Measurements from ENCODE around the gene BORA.
"Not testable (repeated sequence)": the region's sequence is repeated elsewhere in the genome, so short reads cannot be mapped to it uniquely, and the experiment has no call there.

The BORA gene

GRCh38 chr13:72737033-72737432, 9.3 kb downstream of the BORA start:
- ATAC-seq (no peak), DNase-seq (no peak)
- H3K27me3 Mint-ChIP-seq, result no peaks in the 10 kb centered on the region
- no peak overlapping the region for H3K4me3 Mint-ChIP-seq
- no peak overlapping the region for H3K27ac Mint-ChIP-seq
- H3K4me1 Mint-ChIP-seq, result peaks cover 7% of the 10 kb centered on the region
- no peaks in the 10 kb centered on the region for H3K9me3 Mint-ChIP-seq

- ATAC-seq, result no peak
- Mint-ChIP-seq H3K4me1 (peaks cover 7% of the 10 kb centered on the region), H3K27ac (no peak overlapping the region), H3K27me3 (no peaks in the 10 kb centered on the region), H3K4me3 (no peak overlapping the region), H3K9me3 (no peaks in the 10 kb centered on the region)
- no peak for DNase-seq
Observed at GRCh38 chr13:72740015-72740414, 12.3 kb downstream of the BORA start.

- DNase-seq, result no peak
- H3K9me3 Mint-ChIP-seq, result no peaks in the 10 kb centered on the region
- peaks cover 14% of the 10 kb centered on the region for H3K4me1 Mint-ChIP-seq
- no peaks in the 10 kb centered on the region for H3K27me3 Mint-ChIP-seq
- H3K4me3 Mint-ChIP-seq, result no peak overlapping the region
- no peak overlapping the region for H3K27ac Mint-ChIP-seq
- ATAC-seq, result peak; percentile 64
Observed at GRCh38 chr13:72745260-72745659, 17.5 kb downstream of the BORA start.

GRCh38 chr13:72751220-72751619, 23.5 kb downstream of the BORA start:
- Mint-ChIP-seq H3K27me3 (no peaks in the 10 kb centered on the region), H3K4me3 (no peak overlapping the region), H3K9me3 (no peaks in the 10 kb centered on the region), H3K27ac (no peak overlapping the region), H3K4me1 (peaks cover 8% of the 10 kb centered on the region)
- no peak for ATAC-seq
- DNase-seq, result no peak

- DNase-seq (no peak), ATAC-seq (no peak)
- H3K9me3 Mint-ChIP-seq, result no peaks in the 10 kb centered on the region
- H3K4me3 Mint-ChIP-seq, result no peak overlapping the region
- H3K27ac Mint-ChIP-seq, result peak overlapping the region in 1 of 2 donors; percentile 42
- H3K27me3 Mint-ChIP-seq, result no peaks in the 10 kb centered on the region
- H3K4me1 Mint-ChIP-seq, result peaks cover 8% of the 10 kb centered on the region
Observed at GRCh38 chr13:72754111-72754510, 26.4 kb downstream of the BORA start.

- DNase-seq (no peak), ATAC-seq (no peak)
- H3K4me1 Mint-ChIP-seq, result no peaks in the 10 kb centered on the region
- no peak overlapping the region for H3K4me3 Mint-ChIP-seq
- no peaks in the 10 kb centered on the region for H3K27me3 Mint-ChIP-seq
- no peak overlapping the region for H3K27ac Mint-ChIP-seq
- no peaks in the 10 kb centered on the region for H3K9me3 Mint-ChIP-seq
Observed at GRCh38 chr13:72757792-72758535, 30.2 kb downstream of the BORA start.

GRCh38 chr13:72760189-72760588, 32.5 kb downstream of the BORA start:
- no peak for ATAC-seq
- Mint-ChIP-seq H3K27ac (no peak overlapping the region), H3K4me3 (no peak overlapping the region)

GRCh38 chr13:72763411-72763810, 35.7 kb downstream of the BORA start:
- no peak overlapping the region for H3K27ac Mint-ChIP-seq
- H3K4me1 Mint-ChIP-seq, result no peaks in the 10 kb centered on the region
- H3K4me3 Mint-ChIP-seq, result no peak overlapping the region
- H3K9me3 Mint-ChIP-seq, result no peaks in the 10 kb centered on the region
- H3K27me3 Mint-ChIP-seq, result no peaks in the 10 kb centered on the region
- no peak for ATAC-seq
- no peak for DNase-seq

More at GRCh38 chr13:72760189-72760588, 32.5 kb downstream of the BORA start:
- Mint-ChIP-seq H3K9me3 (no peaks in the 10 kb centered on the region), H3K27me3 (no peaks in the 10 kb centered on the region), H3K4me1 (no peaks in the 10 kb centered on the region)
- DNase-seq, result no peak

- H3K4me1 Mint-ChIP-seq, result peaks cover 27% of the 10 kb centered on the region
- H3K27me3 Mint-ChIP-seq, result no peaks in the 10 kb centered on the region
- H3K27ac Mint-ChIP-seq, result no peak overlapping the region
- DNase-seq, result no peak
- no peaks in the 10 kb centered on the region for H3K9me3 Mint-ChIP-seq
- ATAC-seq, result no peak
- no peak overlapping the region for H3K4me3 Mint-ChIP-seq
Observed at GRCh38 chr13:72774019-72774418, 46.3 kb downstream of the BORA start.

- no peaks in the 10 kb centered on the region for H3K9me3 Mint-ChIP-seq
- peak within 1 kb of the TSS; percentile 99 to 100 for H3K27ac Mint-ChIP-seq
- DNase-seq (peak; percentile 94 to 98), ATAC-seq (peak; percentile 97)
- peak within 1 kb of the TSS; percentile 98 to 100 for H3K4me3 Mint-ChIP-seq
- no peaks in the 10 kb centered on the region for H3K27me3 Mint-ChIP-seq
- H3K4me1 Mint-ChIP-seq, result peaks cover 71% of the 10 kb centered on the region
Observed at GRCh38 chr13:72781451-72782439, 54.0 kb downstream of the BORA start, which contains the start of the genes DIS3 and PIBF1. Gene DIS3 (minus strand): TSS chr13:72781900. CDS start chr13:72781832, 68 bp downstream. Gene PIBF1 (plus strand): TSS chr13:72782133. CDS start chr13:72783470, 1,337 bp downstream.

GRCh38 chr13:72782717-72783116, 55.0 kb downstream of the BORA start:
- H3K27ac Mint-ChIP-seq, result peak overlapping the region; percentile 42 to 100

GRCh38 chr13:72784679-72785078, 57.0 kb downstream of the BORA start:
- not testable (repeated sequence) for DNase-seq, H3K9me3 Mint-ChIP-seq, ATAC-seq, H3K4me3 Mint-ChIP-seq, H3K27ac Mint-ChIP-seq, H3K27me3 Mint-ChIP-seq
- H3K4me1 Mint-ChIP-seq, result peaks cover 46% of the 10 kb centered on the region

More at GRCh38 chr13:72782717-72783116, 55.0 kb downstream of the BORA start:
- H3K9me3 Mint-ChIP-seq, result no peaks in the 10 kb centered on the region
- peaks cover 61% of the 10 kb centered on the region for H3K4me1 Mint-ChIP-seq
- no peaks in the 10 kb centered on the region for H3K27me3 Mint-ChIP-seq
- no peak for ATAC-seq
- no peak for DNase-seq
- peak overlapping the region; percentile 98 to 100 for H3K4me3 Mint-ChIP-seq

- no peak for ATAC-seq
- no peak overlapping the region for H3K27ac Mint-ChIP-seq
- H3K4me3 Mint-ChIP-seq, result no peak overlapping the region
- DNase-seq, result no peak
- peaks cover 25% of the 10 kb centered on the region for H3K4me1 Mint-ChIP-seq
- no peaks in the 10 kb centered on the region for H3K27me3 Mint-ChIP-seq
- H3K9me3 Mint-ChIP-seq, result peaks cover 5 to 6% of the 10 kb centered on the region in 2 donors
Observed at GRCh38 chr13:72788831-72789230, 61.1 kb downstream of the BORA start.

- H3K4me3 Mint-ChIP-seq, result no peak overlapping the region
- H3K27me3 Mint-ChIP-seq, result no peaks in the 10 kb centered on the region
- no peak for ATAC-seq
- DNase-seq, result no peak
- no peak overlapping the region for H3K27ac Mint-ChIP-seq
- peaks cover 9% of the 10 kb centered on the region for H3K4me1 Mint-ChIP-seq
- peaks cover 10 to 12% of the 10 kb centered on the region in 2 donors for H3K9me3 Mint-ChIP-seq
Observed at GRCh38 chr13:72792640-72793039, 64.9 kb downstream of the BORA start.

GRCh38 chr13:72798817-72799216, 71.1 kb downstream of the BORA start:
- H3K4me3 Mint-ChIP-seq, result no peak overlapping the region
- peaks cover 4% of the 10 kb centered on the region for H3K4me1 Mint-ChIP-seq
- ATAC-seq (no peak), DNase-seq (no peak)
- H3K9me3 Mint-ChIP-seq, result peaks cover 4 to 7% of the 10 kb centered on the region in 2 donors
- no peaks in the 10 kb centered on the region for H3K27me3 Mint-ChIP-seq
- no peak overlapping the region for H3K27ac Mint-ChIP-seq

GRCh38 chr13:72804301-72804700, 76.6 kb downstream of the BORA start:
- ATAC-seq, result no peak
- no peaks in the 10 kb centered on the region for H3K27me3 Mint-ChIP-seq
- H3K4me3 Mint-ChIP-seq, result no peak overlapping the region
- no peak overlapping the region for H3K27ac Mint-ChIP-seq
- H3K4me1 Mint-ChIP-seq, result no peaks in the 10 kb centered on the region
- no peak for DNase-seq
- no peaks in the 10 kb centered on the region for H3K9me3 Mint-ChIP-seq

All from stimulated activated naive CD8-positive, alpha-beta T cell treated with anti-CD3 and anti-CD28 coated beads, Interleukin-15, amount 100 ng/mL, for 72 hours (primary cell).